CD4-positive, alpha-beta T cell treated with Interleukin-6 at 100 ng/mL for 8 hours (primary cell): ENCODE results near the gene DEUP1.
"Not testable (repeated sequence)": the region's sequence is repeated elsewhere in the genome, so short reads cannot be mapped to it uniquely, and the experiment has no call there.

Source experiments
- DNase-seq: peaks from one replicate; pipeline ENCODE4 v3.0.0-alpha.2; 2020; ENCODE audit warnings: mixed read lengths, low spot score

DEUP1 gene, protein sequence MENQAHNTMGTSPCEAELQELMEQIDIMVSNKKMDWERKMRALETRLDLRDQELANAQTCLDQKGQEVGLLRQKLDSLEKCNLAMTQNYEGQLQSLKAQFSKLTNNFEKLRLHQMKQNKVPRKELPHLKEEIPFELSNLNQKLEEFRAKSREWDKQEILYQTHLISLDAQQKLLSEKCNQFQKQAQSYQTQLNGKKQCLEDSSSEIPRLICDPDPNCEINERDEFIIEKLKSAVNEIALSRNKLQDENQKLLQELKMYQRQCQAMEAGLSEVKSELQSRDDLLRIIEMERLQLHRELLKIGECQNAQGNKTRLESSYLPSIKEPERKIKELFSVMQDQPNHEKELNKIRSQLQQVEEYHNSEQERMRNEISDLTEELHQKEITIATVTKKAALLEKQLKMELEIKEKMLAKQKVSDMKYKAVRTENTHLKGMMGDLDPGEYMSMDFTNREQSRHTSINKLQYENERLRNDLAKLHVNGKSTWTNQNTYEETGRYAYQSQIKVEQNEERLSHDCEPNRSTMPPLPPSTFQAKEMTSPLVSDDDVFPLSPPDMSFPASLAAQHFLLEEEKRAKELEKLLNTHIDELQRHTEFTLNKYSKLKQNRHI

DNA sequence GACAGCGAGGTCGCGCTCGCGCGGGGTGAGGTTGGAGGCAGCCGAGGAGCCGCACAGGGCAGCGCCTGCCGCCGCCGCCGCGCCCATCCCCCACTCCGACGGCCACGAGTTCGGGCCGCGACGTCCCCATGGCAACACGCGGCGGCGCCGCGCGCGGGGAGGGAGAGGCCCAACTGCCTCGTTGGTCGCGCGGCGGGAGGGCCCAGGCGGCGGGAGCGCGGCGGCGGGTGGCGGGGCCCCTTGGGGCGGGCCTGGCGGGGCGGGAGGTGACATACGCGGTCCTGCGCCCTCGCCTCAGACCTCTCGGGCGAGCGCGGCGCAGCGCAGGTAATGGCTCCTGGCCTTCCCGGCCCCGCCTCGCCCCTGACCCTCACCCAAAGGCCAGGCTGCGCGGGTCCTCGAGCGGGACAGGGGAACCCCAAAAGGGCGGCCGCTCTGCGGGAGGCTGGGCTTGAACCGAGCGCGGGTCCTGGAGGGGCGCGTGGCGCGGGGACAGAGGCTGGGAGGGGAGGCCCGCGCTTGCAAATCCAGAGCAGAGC, at the start of gene DEUP1:
Gene DEUP1, plus strand, starts transcription at position 297 of the 539 bp plus-strand sequence. CDS start 1,518 bp downstream, outside the sequence.
- DNase-seq = no peak

DNA sequence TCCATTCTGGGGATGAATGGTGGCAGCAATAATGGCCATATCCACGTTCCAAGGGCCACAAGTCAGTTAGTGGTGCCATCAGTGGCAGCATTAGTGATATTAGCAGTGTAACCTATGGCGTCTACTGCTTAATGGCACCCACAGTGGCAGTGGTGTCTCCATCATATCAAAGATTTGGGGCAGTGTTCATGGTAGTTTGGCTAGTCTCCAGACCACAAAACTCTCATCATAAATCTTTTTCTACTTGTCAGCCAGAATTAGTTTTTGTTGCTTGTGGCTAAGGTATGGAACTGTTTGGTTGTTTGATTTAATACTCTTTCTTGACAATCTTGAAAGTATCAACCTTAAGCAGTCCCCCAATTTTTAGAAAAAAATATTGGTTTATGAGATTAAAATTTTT, 45.1 kb upstream of the DEUP1 start:
- no peak for DNase-seq

DNA sequence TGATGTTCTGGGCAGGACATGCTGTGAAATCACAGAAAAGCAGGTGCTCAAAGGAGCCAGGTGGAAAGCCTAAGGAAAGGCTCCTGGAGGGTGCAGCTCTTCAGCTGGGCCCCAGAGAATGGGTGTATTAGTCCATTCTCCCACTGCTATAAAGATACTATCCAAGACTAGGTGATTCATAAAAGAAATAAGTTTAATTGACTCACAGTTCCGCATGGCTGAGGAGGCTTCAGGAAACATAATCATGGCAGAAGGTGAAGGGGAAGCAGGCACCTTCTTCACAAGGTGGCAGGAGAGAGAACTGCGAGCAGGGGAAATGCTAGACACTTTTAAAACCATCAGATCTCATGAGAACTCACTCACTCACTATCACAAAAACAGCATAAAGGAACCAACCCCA, 43.1 kb upstream of the DEUP1 start:
- DNase-seq = no peak

DNA sequence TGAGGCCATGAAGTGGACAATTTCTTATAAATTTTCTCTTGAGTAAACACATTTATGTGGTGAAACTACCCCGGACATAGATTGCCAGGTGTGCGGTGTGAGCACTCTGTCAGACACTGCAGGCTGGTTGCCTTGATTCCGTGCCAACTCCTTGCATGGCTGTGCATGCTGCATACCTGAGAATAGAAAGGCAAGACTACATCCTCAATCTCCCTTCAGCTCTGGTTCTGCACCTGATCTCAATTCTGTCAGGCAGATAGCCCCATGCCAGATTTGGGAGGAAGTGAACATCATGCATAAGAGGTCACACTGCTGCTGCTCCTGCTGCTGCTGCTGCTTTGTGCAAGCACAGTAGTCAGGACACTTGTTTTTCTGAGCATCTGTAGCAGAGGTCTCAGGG, 42.5 kb upstream of the DEUP1 start:
- DNase-seq = no peak

DNA sequence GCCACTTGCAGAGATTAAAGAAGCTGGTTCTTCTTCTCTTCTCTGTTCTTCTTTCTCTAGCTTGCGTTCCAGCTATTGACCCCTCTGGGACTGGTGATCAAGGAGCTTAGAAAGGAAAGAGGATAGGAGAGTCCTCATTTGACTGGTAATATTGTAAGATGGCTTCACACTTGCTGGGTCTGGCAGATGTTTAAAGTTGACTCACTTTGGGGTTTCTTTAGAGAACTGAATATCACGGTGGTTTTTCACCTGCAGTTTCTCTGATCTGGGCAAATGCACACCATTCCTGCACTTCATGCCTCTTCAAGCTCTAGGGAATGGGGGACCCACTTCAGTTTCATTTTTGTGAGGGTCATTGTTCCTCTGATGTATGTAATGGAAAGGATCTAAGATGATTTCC, 41.8 kb upstream of the DEUP1 start:
- no peak for DNase-seq

DNA sequence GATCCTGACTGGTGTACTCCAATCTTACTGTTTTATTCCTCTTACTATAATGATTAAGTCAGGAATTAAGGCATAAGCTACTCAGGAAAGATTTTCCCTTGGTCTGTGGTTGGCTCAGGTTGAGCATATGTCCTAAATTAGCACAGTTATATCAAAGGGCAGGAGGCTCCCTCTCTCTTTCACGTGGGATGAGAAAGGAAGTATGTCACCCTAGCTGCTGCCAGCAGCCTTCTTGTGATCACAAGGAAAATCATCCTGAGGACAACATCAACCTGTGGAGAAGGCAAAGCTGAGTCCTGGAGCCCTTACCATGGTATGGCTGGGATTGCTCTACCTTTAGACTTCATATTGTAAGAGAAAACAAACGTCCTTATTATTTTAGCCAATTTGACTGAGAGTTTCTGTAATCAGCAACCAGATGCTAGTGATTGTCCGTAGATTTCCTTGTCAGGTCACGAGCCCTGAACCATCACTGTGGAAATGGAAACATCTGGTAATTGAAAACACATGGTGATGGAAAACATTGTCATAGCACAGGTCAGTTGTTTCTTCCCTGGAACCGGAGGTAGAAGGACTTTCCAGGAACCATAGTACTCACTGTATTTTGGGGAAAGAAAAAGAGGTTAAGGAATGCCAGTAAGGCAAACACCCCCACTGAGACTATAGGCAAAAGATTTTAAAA, 40.6 kb upstream of the DEUP1 start:
- no peak for DNase-seq

DNA sequence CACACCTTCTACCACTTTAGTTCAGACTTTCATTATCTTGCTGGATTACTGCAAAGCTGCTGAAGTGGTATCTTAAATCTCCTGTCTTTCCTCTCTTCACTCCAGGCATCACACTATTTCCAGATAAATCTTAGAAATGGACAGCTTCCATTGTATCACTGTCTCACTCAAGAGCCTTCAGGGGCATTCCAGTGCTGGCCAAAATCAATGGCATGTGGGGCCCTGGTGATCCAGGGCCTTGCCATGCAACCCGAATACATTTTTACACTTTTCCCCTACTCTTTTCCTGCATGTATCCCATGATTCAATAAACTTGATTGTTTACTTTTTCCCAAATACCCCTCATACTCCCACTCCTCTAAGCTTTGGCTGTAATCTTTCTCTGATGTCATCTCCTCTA, 39.4 kb upstream of the DEUP1 start:
- DNase-seq = no peak

DNA sequence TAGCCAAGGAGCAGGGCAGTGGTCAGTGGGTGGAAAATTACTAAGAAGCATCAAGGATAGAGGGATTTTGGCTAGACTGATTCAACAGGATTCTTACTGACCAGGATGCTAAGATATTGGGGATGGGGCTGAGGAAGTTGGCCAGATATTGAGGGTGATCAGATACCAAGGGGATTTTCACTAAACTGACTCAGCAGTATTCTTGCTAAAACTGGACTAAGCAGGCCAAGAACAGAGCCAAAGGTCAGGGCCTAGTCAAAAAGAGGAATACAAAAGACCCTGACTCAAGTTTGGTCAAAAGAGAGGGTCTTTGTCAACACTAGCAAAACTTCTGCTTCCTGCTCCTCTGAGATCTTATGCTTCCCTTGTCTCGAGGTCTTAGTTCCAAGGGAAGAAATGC, 38.6 kb upstream of the DEUP1 start:
- no peak for DNase-seq

DNA sequence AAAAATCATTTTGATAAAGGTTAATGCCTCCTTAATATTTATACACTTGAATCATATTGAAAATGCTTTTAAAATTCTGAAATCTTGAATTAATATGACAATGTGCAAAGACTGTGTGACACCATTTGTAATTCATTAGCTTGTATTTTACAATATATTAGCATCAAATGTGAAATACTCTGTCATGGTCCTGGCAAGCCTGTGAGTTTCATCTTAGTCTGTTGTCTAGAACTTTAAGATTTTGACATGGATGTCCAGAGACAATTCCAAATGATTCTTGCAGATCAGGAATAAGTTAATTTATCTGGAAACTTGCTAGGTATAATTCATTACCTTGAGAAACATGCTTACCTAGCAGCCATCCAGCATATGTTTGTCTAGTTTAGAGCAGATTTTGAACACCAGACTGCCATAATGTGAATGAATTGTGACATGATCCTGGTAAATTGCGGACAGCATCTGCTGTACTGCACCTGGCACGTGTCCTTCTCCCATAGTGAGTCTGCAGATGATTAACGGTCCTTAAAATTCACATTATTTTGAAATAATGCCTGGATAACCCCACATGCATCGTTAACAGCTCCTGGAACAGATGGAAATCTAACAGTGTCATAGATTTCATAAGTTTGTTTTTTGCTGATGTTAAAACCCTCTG, 34.5 kb upstream of the DEUP1 start:
- DNase-seq = no peak

DNA sequence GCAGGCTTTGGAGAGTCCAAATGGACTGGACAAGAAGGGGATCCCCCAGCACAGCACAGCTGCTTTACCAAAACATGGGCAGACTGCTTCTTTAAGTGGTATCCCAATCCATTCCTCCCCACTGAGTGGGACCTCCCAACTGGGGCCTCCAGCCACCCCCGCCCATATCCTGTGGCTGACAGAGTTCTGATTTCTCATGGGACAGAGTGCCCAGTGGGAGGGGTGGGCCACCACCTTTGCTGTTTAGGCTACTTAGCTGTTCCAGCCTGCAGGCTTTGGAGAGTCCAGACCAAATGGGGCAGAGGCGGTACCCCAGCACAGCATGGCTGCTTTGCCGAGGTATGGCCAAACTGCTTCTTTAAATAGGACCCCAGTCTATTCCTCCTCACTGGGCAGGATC, 26.9 kb upstream of the DEUP1 start:
- no peak for DNase-seq

DNA sequence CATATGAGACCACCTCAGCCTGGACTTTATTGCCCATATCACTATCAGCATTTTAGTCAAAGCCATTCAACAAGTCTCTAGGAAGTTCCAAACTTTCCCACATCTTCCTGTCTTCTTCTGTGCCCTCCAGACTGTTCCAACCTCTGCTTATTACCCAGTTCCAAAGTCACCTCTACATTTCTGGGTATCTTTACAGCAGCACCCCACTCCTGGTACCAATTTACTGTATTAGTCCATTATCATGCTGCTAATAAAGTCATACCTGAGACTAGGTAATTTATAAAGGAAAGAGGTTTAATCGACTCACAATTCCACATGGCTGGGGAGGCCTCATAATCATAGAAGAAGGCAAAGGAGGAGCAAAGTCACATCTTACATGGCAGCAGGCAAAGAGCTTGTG, 16.1 kb upstream of the DEUP1 start:
- not testable (repeated sequence) for DNase-seq

DNA sequence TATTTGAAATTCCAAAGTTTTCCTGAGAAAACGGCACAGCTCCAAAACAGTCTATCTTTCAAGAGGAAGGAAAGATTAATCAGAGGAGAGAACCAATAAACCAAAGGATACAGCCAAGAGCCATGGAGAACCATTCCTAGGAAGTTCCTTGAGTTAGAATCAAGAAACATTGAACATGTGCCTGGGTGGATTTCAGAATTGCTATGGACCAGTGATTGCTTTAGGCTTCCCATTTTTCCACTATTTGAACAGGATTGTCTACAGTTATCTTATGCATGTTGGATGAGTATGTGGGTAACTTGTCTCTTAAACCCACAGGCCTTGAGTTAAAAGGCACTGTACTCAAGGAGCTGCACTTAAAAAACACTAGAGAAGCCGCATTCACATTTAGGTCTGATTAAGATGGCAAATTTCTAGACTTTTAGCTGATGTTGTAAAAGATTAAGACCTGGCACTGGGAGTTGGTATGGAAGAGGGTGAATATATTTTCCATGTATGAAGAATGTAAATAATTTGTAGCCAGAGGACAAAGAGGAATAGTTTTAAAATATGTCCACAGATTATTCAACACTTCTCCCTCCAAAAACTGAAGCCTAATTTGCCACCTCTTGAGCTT, 11.2 kb upstream of the DEUP1 start:
- DNase-seq = no peak

DNA sequence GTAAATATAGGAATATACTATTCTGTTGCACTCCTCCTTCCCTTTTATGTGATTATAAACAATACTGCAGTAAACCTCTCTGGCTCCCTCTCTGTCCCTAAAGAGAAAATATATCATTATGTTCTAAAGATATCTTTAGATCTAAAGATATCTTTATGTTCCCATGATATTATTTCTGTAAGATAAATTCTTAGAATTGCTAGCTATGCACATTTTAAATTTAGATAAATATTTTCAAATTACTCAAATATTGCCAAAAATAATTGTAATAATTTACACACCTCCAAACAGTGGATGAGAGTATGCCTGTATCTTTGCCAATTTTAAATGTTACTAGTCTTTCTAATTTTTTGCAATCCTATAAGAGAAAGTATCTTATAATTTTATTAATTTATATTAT, 10.3 kb upstream of the DEUP1 start:
- no peak for DNase-seq

DNA sequence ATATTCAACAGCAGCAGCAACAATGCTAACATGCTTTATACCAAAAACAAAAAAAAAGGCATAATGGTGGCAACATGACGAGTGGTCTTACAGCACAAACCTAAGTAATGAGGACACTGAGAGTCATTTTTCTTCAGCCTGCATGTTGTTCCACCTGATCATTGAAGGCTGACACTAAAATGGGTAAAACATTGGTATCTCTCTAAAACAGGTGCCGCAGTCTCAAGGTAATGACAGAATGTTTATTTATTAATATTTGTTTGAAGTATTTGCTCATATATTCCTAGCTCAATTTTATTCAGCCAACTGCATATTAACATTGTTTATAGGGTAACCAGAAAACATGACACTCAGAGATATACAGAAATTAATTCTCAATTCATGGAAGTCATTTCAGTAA, 8.3 kb upstream of the DEUP1 start:
- DNase-seq = no peak

DNA sequence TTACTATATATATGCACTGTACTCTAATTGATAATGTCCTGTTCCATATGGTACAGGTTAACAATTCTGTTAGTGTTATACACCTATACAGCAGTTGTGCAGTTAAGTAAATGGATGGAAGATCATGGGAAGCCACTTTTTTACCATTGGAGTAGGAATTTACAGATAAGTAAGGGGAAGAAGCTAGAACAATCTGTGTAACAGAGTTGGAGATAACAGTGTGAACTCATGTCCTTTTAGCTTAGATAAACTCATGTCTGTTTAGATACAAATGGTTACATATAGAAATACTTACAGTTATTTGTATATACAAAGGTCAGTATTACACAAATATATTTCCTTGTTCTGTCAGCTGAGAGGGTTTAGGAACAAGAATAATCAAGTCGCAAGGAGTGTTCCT, 6.8 kb upstream of the DEUP1 start:
- no peak for DNase-seq

DNA sequence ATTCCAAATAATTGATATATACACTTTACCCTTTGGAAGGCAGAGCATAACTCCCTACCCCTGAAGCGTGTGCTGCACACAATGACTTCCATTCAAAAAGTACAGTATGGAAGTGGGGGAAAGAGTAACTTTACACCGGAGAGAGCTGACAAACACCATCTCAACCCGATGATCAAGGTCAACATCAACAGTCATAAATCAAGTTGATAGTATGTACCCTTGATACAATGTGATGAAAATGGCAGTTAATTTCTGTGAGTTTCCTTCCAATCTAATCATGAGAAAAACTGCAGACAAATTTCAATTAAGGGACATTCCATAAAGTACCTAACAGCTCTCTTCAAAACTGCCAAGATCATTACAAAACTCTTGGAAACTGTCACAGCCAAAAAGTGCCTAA, 6.0 kb upstream of the DEUP1 start:
- no peak for DNase-seq

DNA sequence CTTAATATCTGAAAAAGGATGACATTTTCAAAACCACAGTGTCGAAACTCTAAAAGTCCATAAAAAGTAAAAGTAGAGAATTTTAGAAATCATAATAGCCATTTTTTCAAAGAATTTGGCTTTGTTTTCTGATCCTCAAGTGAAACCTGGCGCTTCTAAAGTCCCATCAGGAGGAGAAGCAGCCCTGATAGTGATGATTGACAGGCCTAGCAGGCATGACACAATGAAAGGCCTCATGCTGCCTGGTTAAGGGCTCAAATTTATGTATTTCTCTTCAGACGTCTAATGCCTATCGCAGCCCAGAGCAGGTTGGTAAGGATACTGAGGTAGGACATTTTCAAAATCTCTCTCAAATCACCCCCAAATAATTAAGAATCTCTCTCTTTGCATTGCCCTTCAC, 3.9 kb upstream of the DEUP1 start:
- no peak for DNase-seq

DNA sequence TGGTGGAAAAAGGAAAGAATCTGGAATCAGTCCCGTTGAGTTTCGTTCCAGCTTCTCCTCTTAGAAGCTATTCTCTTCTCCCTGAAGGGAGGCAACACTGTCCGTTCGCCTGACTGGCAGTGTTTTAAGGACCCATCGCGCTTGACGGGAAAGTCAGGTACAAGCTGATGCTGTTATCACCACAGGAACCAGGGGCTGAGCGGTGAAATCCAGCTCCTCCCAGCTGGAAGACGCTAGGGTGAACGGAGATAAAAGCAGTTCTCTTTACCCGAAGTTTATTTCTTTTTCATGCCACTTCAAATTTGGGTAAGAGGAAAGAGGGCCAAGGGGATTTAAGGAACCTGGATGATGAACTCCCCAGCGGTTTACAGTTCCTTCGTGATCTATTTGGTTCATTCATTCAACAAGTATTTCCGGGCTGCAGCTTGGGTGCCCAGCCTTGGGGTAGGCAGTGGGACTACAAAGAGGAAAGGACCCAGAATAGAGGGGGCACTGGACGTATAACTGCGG, 551 bp upstream of the DEUP1 start:
- DNase-seq = no peak

DNA sequence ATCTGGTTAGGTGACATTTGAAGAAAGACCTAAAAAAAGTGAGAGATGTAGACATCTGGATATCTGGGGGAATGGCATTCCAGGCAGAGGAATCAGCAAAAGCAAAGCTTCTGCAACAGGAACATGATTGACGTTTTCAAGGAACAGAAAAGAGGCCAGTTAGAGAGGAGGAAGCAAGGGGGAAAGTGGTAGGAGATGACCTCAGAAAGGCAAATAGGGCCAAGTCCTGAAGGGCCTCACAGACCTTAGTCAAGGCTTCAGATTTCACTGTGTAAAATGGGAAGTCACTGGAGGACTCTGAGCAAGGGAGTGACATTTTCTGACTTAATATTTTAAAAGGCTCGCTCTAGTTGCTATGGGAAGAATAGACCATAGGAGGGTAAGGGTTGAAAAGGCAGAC, 9.7 kb downstream of the DEUP1 start:
- DNase-seq = no peak

DNA sequence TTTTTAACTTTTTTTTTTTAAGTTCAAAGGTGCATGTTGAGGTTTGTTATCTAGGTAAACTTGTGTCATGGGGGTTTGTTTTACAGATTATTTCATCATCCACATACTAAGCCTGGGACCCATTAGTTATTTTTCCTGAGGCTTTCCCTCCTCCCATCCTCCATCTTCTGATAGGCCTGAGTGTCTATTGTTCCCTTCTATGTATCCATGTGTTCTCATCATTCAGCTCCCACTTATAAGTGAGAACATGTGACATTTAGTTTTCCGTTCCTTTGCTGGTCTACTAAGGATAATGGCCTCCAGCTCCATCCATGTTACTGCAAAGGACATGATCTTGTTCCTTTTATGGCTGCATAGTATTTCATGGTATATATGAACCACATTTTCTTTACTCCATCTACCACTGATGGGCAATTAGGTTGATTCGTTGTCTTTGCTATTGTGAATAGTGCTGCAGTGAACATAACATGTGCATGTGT, 14.4 kb downstream of the DEUP1 start:
- no peak for DNase-seq

DNA sequence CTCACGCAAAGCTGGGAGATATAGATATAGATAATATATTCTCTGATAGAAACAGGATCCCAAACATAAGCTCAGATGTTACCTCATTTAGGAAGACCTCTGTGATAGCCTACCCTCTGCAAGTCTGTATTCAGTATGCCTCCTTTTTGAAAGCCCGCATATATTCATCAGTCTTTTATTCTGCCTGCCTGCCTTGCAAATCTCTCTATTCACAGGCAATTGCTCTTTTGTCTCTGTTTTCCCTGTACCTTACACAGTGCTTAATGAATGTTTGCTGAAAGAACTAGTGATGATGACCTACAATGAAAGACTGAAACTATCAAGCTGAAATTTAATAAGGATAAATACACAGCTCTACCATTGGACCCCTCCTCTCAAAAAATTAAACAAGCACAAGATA, 18.4 kb downstream of the DEUP1 start:
- no peak for DNase-seq

DNA sequence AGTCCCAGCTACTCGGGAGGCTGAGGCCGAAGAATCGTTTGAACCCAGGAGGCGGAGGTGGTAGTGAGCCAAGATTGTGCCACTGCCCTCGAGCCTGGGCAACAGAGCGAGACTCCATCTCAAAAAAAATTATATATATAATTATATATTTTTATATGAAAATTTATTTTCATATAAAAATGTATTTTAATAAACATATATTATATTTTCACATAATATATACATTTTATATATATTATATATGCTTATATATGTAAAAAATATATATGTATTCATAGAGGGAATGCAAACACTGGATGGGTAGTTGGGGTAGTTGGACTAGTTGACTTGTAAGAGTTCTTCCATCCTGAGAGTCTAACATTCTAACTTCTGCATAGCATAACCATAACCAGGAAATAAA, 20.3 kb downstream of the DEUP1 start:
- no peak for DNase-seq
